Neuronal stem cell (in vitro differentiated cells): ENCODE measurements around the gene ABCB6. TPM values are rescaled to one million over a fixed set of nuclear protein-coding genes. Genes with fewer than 3 reads are reported as not detected.

Source experiments
- DNase-seq: peaks from one replicate; pipeline ENCODE4 v3.0.0-alpha.2; 2013; ENCODE audit warnings: low spot score
- H2AFZ ChIP-seq: one replicate; pipeline ENCODE4 v1.6.1; 2013; ENCODE audit warnings: mild to moderate bottlenecking, low read length, inconsistent platforms
- H2AK5ac ChIP-seq: 2 replicates; pipeline ENCODE4 v1.6.1; 2013; ENCODE audit warnings: low read depth, mild to moderate bottlenecking, inconsistent platforms, low read length, moderate library complexity, mixed read lengths
- H2BK120ac ChIP-seq: 2 replicates; pipeline ENCODE4 v1.6.1; 2013; ENCODE audit warnings: low read depth, mild to moderate bottlenecking, inconsistent platforms, low read length, moderate library complexity, mixed read lengths
- H2BK12ac ChIP-seq: one replicate; pipeline ENCODE4 v1.6.1; 2013; ENCODE audit warnings: low read length, inconsistent platforms
- H2BK15ac ChIP-seq: 2 replicates; pipeline ENCODE4 v1.6.1; 2013; ENCODE audit warnings: mild to moderate bottlenecking, low read length, inconsistent platforms, mixed read lengths
- H2BK5ac ChIP-seq: one replicate; pipeline ENCODE4 v1.6.1; 2013; ENCODE audit warnings: inconsistent platforms, mild to moderate bottlenecking, low read length, moderate library complexity
- H3K14ac ChIP-seq: one replicate; pipeline ENCODE4 v1.6.1; 2013; ENCODE audit warnings: low read length, inconsistent platforms
- H3K18ac ChIP-seq: 2 replicates; pipeline ENCODE4 v1.6.1; 2013; ENCODE audit warnings: low read length, inconsistent platforms
- H3K23ac ChIP-seq: 2 replicates; pipeline ENCODE4 v1.6.1; 2013; ENCODE audit warnings: low read depth, mild to moderate bottlenecking, mixed read lengths, low read length, inconsistent platforms; ENCODE audit not compliant: poor library complexity
- H3K27ac ChIP-seq: replicated peaks from 3 replicates; pipeline ENCODE4 v1.5.1; 2013; ENCODE audit warnings: low read length, inconsistent platforms
- H3K27me3 ChIP-seq, 3 experiments: 2 replicates each; pipeline ENCODE4 v1.6.1; 2013; ENCODE audit warnings: low read length in 3 of 3, mild to moderate bottlenecking in 2 of 3, inconsistent platforms in 1 of 3, low read depth in 1 of 3, mixed read lengths in 1 of 3, moderate library complexity in 1 of 3; ENCODE audit not compliant: control insufficient read depth in 3 of 3, insufficient read depth in 3 of 3
- H3K36me3 ChIP-seq, 2 donors: replicated peaks in 1 of 2; 2 replicates each; pipeline ENCODE4 v1.6.1; 2013; ENCODE audit warnings: low read length in 2 of 2; ENCODE audit not compliant: control insufficient read depth in 2 of 2, insufficient read depth in 2 of 2
- H3K4ac ChIP-seq: 2 replicates; pipeline ENCODE4 v1.6.1; 2013; ENCODE audit warnings: inconsistent platforms, mild to moderate bottlenecking, low read length, moderate library complexity
- H3K4me1 ChIP-seq, 2 donors: 1 replicate in 1 of 2; 2 replicates in 1 of 2; pipeline ENCODE4 v1.6.1; 2013; ENCODE audit warnings: low read length in 2 of 2, low read depth in 1 of 2; ENCODE audit not compliant: control insufficient read depth in 2 of 2, insufficient read depth in 1 of 2
- H3K4me2 ChIP-seq: one replicate; pipeline ENCODE4 v1.6.1; 2013; ENCODE audit warnings: mild to moderate bottlenecking, low read length, inconsistent platforms; ENCODE audit not compliant: insufficient read depth, poor library complexity, severe bottlenecking
- H3K4me3 ChIP-seq, 2 donors: 2 replicates each; pipeline ENCODE4 v1.5.1; 2013; ENCODE audit warnings: low read length in 2 of 2, mild to moderate bottlenecking in 2 of 2, inconsistent platforms in 1 of 2, moderate library complexity in 1 of 2
- H3K79me1 ChIP-seq: one replicate; pipeline ENCODE4 v1.6.1; 2013; ENCODE audit warnings: low read depth, mild to moderate bottlenecking, inconsistent platforms, low read length, moderate library complexity
- H3K9ac ChIP-seq: one replicate; pipeline ENCODE4 v1.6.1; 2013; ENCODE audit warnings: mild to moderate bottlenecking, low read depth, low read length, inconsistent platforms; ENCODE audit not compliant: poor library complexity
- H3K9me3 ChIP-seq, 2 donors: replicated peaks in 1 of 2; 2 replicates each; pipeline versions ENCODE3 to v1.6.1; 2013; ENCODE audit warnings: low read length in 2 of 2, mild to moderate bottlenecking in 2 of 2, inconsistent platforms in 1 of 2, low read depth in 1 of 2, mixed read lengths in 1 of 2, moderate library complexity in 1 of 2; ENCODE audit not compliant: control insufficient read depth in 2 of 2, insufficient read depth in 1 of 2
- H4K8ac ChIP-seq: one replicate; pipeline ENCODE4 v1.6.1; 2013; ENCODE audit warnings: low read depth, mild to moderate bottlenecking, inconsistent platforms, low read length, moderate library complexity
- H4K91ac ChIP-seq: one replicate; pipeline ENCODE4 v1.6.1; 2013; ENCODE audit warnings: low read length, low read depth, mild to moderate bottlenecking, inconsistent platforms; ENCODE audit not compliant: poor library complexity
- WGBS, 2 donors: extraction: QIAGEN DNeasy Blood & Tissue Kit; methylation state at CpG; one replicate each; pipeline ENCODE4 v1.1.7; 2013; ENCODE audit warnings: missing lambda C conversion rate in 2 of 2, mixed read lengths in 1 of 2; ENCODE audit not compliant: insufficient read length in 2 of 2, insufficient replicate concordance in 1 of 2; ENCODE audit errors: extremely low coverage in 2 of 2; 5-methylcytosine and 5-hydroxymethylcytosine counted together
- polyA plus RNA-seq, 2 experiments: library from polyadenylated mRNA; stranded (reverse); fragments of 200-250 nt; gene quantifications; one replicate each; pipeline ENCODE4 v1.2.3, GENCODE V29; 2013

Gene ABCB6
- polyA plus RNA-seq (2013, experiment 1 of 2): 14.6 TPM
- 13.3 TPM for polyA plus RNA-seq (2013, experiment 2 of 2)

- peak within 1 kb of the TSS; percentile 99 for H3K4me2 ChIP-seq
- peak within 1 kb of the TSS; percentile 96 for H4K91ac ChIP-seq
- H3K27ac ChIP-seq: peak within 1 kb of the TSS; percentile 74
- peak within 1 kb of the TSS; percentile 97 for H4K8ac ChIP-seq
- DNase-seq: peak; percentile 82
- H2BK15ac ChIP-seq: peak within 1 kb of the TSS; percentile 79
- H3K23ac ChIP-seq: peak within 1 kb of the TSS; percentile 99
- no peaks in the 10 kb centered on the region for H3K27me3 ChIP-seq
- no CpG with 5 or more reads among the region's 71 CpGs for WGBS, 2 donors
- no peak within 1 kb of the TSS for H2BK120ac ChIP-seq
- peak within 1 kb of the TSS; percentile 97 for H3K14ac ChIP-seq
- peak within 1 kb of the TSS; percentile 26 for H2BK5ac ChIP-seq
- H3K9ac ChIP-seq: peak within 1 kb of the TSS; percentile 96
- peaks cover 7 to 12% of the 10 kb centered on the region in 2 donors for H3K4me1 ChIP-seq
- H3K18ac ChIP-seq: peak within 1 kb of the TSS; percentile 99
- peaks cover under 1% of the 10 kb centered on the region for H3K79me1 ChIP-seq
- H3K4me3 ChIP-seq: peak within 1 kb of the TSS; percentile 70 to 93
- peaks cover 42 to 70% of the 10 kb centered on the region in 2 donors for H3K36me3 ChIP-seq
- no peak within 1 kb of the TSS for H3K4ac ChIP-seq
- H2AFZ ChIP-seq: peak within 1 kb of the TSS; percentile 91
- no peaks in the 10 kb centered on the region for H3K9me3 ChIP-seq
- H2BK12ac ChIP-seq: no peak within 1 kb of the TSS
- peak within 1 kb of the TSS; percentile 89 for H2AK5ac ChIP-seq
These were observed at the start of gene ABCB6 for GRCh38 chr2:219218732-219219701. TSS of gene ABCB6 (minus strand) at chr2:219218958. CDS start at chr2:219218673, 285 bp downstream.

GRCh38 chr2:219268294-219268693 is 49.5 kb upstream of the ABCB6 start:
- Histone ChIP-seq H3K27ac (no peak overlapping the region), H2AK5ac (no peak overlapping the region), H2BK120ac (no peak overlapping the region), H3K18ac (no peak overlapping the region), H2AFZ (no peak overlapping the region), H4K91ac (no peak overlapping the region), H3K9me3 (no peaks in the 10 kb centered on the region), H3K79me1 (peaks cover 3% of the 10 kb centered on the region), H2BK5ac (no peak overlapping the region), H3K4me2 (no peak overlapping the region), H3K4ac (no peak overlapping the region), H3K4me1 (no peaks in the 10 kb centered on the region), H4K8ac (no peak overlapping the region), H2BK12ac (no peak overlapping the region), H3K4me3 (no peak overlapping the region), H3K23ac (no peak overlapping the region), H3K9ac (no peak overlapping the region), H3K36me3 (no peaks in the 10 kb centered on the region), H2BK15ac (no peak overlapping the region), H3K14ac (no peak overlapping the region), H3K27me3 (peaks cover 0 to 68% (median 2%) of the 10 kb centered on the region in 3 experiments)
- DNase-seq: no peak
- WGBS, 2 donors: no CpG with 5 or more reads among the region's 2 CpGs

- no peak for DNase-seq
- H3K18ac ChIP-seq: no peak overlapping the region
- no peaks in the 10 kb centered on the region for H3K4me1 ChIP-seq
- H3K9ac ChIP-seq: peak overlapping the region; percentile 15
- no peak overlapping the region for H2AFZ ChIP-seq
- no peaks in the 10 kb centered on the region for H3K9me3 ChIP-seq
- no peak overlapping the region for H2AK5ac ChIP-seq
- H2BK120ac ChIP-seq: no peak overlapping the region
- no peak overlapping the region for H4K8ac ChIP-seq
- no peak overlapping the region for H2BK15ac ChIP-seq
- H3K4me3 ChIP-seq: no peak overlapping the region
- H3K4me2 ChIP-seq: no peak overlapping the region
- H3K79me1 ChIP-seq: peaks cover 3% of the 10 kb centered on the region
- no peak overlapping the region for H3K14ac ChIP-seq
- H3K27ac ChIP-seq: no peak overlapping the region
- WGBS, 2 donors: no CpG with 5 or more reads among the region's 1 CpG
- no peak overlapping the region for H2BK12ac ChIP-seq
- H4K91ac ChIP-seq: no peak overlapping the region
- H2BK5ac ChIP-seq: no peak overlapping the region
- H3K27me3 ChIP-seq: peaks cover 0 to 65% (median 2%) of the 10 kb centered on the region in 3 experiments
- no peak overlapping the region for H3K4ac ChIP-seq
- H3K36me3 ChIP-seq: no peaks in the 10 kb centered on the region
- H3K23ac ChIP-seq: no peak overlapping the region
These were observed 48.1 kb upstream of the ABCB6 start for GRCh38 chr2:219266886-219267285.

GRCh38 chr2:219266232-219266631 is 47.5 kb upstream of the ABCB6 start:
- H2BK15ac ChIP-seq: peak overlapping the region; percentile 34
- H3K27ac ChIP-seq: no peak overlapping the region
- no peak overlapping the region for H2AFZ ChIP-seq
- no peak overlapping the region for H3K23ac ChIP-seq
- no peak overlapping the region for H4K91ac ChIP-seq
- no peaks in the 10 kb centered on the region for H3K9me3 ChIP-seq
- H3K4ac ChIP-seq: no peak overlapping the region
- WGBS, 2 donors: no CpG with 5 or more reads among the region's 5 CpGs
- H3K27me3 ChIP-seq: peaks cover 0 to 69% (median 3%) of the 10 kb centered on the region in 3 experiments
- H3K36me3 ChIP-seq: no peaks in the 10 kb centered on the region
- no peak overlapping the region for H3K9ac ChIP-seq
- no peak overlapping the region for H2BK5ac ChIP-seq
- no peak overlapping the region for H3K4me3 ChIP-seq
- no peak overlapping the region for H2BK120ac ChIP-seq
- no peak overlapping the region for H3K4me2 ChIP-seq
- no peak overlapping the region for H2BK12ac ChIP-seq
- DNase-seq: no peak
- H4K8ac ChIP-seq: no peak overlapping the region
- no peak overlapping the region for H3K14ac ChIP-seq
- no peaks in the 10 kb centered on the region for H3K4me1 ChIP-seq
- H3K18ac ChIP-seq: no peak overlapping the region
- H2AK5ac ChIP-seq: no peak overlapping the region
- no peaks in the 10 kb centered on the region for H3K79me1 ChIP-seq
